ENCODE results near the gene HOXB9.

The HOXB9 gene

DNA sequence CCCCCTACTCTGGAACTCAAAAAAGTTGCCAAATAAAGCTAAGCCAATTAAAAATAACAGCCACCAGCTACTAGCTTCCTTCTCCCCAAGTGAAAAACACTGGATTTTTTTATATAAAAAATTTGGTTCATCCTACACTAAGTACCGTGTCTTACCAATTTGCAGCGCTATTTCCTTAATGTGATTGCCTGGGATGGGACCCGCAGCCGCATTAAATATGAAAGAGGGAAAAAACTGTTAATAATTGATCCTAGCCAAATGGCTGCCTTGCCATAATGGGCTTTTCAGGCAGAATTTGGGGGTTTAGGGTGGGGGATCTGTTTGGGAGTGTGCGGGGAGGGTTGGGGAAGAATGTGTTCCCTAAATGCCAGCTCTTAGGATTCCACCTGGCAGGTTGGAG is 2.0 kb downstream of the HOXB9 start:
- DNase-seq (ENCODE audit: low spot score), result no peak

- DNase-seq (ENCODE audit: low spot score), result no peak
Observed at GRCh38 chr17:48623583-48623982, 2.6 kb downstream of the HOXB9 start.

DNA sequence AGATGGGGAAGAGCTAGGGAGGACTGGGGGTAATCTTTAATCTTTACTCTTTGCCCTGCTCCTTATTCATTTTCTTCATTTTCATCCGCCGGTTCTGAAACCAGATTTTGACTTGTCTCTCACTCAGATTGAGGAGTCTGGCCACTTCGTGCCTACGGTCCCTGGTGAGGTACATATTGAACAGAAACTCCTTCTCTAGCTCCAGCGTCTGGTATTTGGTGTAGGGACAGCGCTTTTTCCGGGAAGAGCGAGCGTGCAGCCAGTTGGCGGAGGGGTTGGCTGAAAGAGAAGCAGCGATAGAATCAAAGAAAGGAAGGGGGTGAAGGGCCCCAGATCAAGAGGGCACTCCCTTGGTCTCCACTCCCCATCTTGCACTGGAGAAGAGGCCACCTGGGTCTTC is 3.3 kb downstream of the HOXB9 start:
- DNase-seq (ENCODE audit: low spot score), result no peak

- no peak for DNase-seq (ENCODE audit: low spot score)
Observed at GRCh38 chr17:48621410-48622392, 4.5 kb downstream of the HOXB9 start.

DNA sequence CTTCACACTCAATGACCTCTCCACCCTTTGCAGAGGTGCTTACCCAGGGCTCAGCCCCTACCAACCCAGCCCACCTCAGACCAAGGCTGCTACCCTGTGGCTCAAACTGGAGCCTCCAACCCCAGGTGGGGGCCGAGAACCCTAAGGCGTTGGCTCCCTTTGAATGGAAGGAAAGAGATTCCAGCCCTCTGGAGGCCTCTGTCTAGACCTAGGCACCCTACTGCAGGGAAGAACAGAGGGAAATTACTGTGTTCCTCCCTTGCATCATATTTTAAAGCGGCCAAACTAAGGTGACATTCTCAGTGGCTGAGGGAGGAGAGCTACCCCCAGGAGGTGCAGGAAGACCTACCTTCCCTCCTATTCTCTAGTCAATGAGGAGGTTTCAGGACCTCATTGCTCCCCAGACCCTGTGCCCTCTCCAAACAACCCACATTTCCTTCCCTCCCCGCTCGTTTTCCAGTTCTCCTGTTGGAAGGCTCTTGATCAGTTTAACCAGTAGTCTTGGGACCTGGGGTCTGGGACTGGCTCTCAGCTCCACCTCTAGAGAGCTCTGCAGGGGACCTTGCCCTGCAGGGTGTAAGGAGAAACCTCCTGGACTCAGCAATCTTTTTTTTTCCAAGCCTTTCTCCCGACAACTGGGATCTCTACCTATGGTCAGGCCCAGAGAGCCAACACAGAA is 5.6 kb downstream of the HOXB9 start:
- DNase-seq (ENCODE audit: low spot score), result no peak

GRCh38 chr17:48619826-48620449 is 6.2 kb downstream of the HOXB9 start:
- DNase-seq (ENCODE audit: low spot score), result no peak

- peak; percentile 61 for DNase-seq (ENCODE audit: low spot score)
Observed at GRCh38 chr17:48618256-48618896, 7.8 kb downstream of the HOXB9 start.

DNA sequence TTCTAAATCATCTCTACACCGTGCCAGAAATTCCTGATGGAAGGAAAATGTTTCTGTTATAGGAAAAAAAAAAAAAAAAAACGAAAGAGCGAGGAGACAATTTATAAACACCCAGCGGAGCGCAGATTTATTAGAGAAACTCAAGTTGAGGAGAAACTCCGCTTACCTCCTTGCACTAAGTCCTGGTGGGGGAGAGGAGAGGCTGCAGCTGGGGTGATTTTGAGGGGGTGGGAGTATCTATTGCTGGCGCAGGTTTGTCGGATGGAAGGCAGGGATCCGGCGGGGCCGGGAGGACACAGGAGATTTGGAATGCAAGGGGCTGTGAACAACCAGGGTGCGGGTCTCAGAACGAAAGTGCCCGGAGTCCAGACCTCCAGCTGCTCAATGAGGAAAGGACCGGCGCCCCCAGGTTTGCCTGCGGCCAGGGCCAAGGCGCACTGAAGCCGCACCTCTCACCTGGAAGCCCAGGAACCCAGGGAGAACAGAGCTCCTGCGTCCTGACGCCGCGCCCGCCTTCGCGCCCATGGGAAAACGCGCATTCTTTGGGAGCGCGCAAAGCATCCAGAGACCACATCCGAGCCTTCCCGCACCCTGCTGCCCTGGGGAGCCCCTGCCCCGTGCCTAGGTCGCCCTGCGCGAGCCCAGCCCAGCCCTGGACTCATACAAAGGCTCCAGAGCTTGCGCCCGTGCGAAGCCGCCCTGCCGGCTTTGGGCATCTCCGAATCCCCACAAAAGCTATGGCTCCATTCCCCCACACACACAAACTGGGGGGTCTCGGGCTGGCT is 8.5 kb downstream of the HOXB9 start:
- no peak for DNase-seq (ENCODE audit: low spot score)

- no peak for DNase-seq (ENCODE audit: low spot score)
Observed at GRCh38 chr17:48616717-48617470, 9.3 kb downstream of the HOXB9 start.

DNA sequence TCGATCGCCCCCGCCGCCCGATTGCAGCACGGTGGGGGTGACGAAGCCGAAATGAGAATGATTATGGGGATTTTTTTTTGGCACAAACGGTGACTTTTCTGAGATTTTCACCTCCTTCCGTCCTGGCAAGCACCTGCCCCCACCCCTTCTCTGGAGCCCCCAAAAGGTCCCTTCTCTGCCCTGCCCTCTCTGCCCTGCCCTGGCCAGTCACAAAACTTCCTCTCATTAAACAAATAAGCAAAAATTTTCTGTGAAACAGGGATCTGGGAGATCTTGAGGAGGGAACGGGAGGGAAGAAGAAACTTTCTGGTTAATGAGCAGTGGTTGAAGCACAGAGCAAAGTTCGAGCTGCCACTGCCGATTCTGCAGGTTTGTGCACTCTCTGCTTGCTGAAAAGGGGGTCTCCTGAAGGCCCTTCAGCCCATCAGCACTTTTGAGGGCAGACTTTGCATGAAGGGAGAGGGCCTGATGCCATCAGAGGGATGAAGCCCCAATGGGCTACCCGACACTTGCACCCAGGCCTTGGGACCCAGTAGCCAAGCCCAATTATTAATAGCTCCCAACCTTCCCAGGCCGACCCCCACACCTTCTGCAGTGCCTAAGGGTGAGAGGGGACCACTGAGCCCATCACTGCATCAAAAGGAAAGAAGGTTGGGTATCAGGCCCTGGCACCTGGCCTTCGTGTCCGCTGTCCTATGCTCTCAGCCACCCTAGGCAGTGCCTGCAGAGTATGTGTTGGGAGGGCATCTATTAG is 10.0 kb downstream of the HOXB9 start:
- no peak for DNase-seq (ENCODE audit: low spot score)

GRCh38 chr17:48615047-48615962 is 10.9 kb downstream of the HOXB9 start, which contains the start of gene HOXB8:
HOXB8 (minus strand) TSS chr17:48615292; CDS start chr17:48614704, 588 bp downstream.
- no peak for DNase-seq (ENCODE audit: low spot score)

GRCh38 chr17:48613862-48614694 is 12.1 kb downstream of the HOXB9 start:
- DNase-seq (ENCODE audit: low spot score), result no peak

GRCh38 chr17:48612854-48613691 is 13.1 kb downstream of the HOXB9 start:
- no peak for DNase-seq (ENCODE audit: low spot score)

GRCh38 chr17:48612456-48612853 is 13.7 kb downstream of the HOXB9 start:
- DNase-seq (ENCODE audit: low spot score), result no peak

GRCh38 chr17:48611681-48612455 is 14.3 kb downstream of the HOXB9 start:
- DNase-seq (ENCODE audit: low spot score), result no peak

DNA sequence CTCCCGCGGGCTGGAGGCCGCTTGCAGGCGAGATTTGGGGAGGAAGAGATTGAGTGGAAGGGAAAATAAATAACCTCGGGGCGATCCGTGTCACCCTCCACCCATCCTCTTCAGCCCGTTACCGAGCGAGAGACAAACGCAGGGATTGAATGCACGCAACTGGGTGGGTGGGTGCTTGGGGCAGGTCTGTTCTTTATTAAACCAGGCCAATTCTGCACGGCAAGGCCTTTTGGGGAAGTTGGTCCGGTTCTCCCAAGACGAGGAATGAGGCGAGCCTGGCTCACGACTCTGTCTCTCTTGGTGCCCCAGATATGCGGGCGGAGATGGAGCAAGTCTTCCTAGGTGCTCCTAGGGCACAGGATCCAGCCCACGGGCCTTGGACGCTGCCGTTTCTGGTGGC is 14.9 kb downstream of the HOXB9 start:
- DNase-seq (ENCODE audit: low spot score), result no peak

All from pons (tissue), 1 donor.